ENCODE data around the gene AK5. TPM values are rescaled to one million over a fixed set of nuclear protein-coding genes. Genes with fewer than 3 reads are reported as not detected.

Gene AK5
- total and polyA plus RNA-seq, 2 of the 13 experiments (the other 11 are each of a cell fraction or from before 2014, with no cell fraction given) = not detected

DNA sequence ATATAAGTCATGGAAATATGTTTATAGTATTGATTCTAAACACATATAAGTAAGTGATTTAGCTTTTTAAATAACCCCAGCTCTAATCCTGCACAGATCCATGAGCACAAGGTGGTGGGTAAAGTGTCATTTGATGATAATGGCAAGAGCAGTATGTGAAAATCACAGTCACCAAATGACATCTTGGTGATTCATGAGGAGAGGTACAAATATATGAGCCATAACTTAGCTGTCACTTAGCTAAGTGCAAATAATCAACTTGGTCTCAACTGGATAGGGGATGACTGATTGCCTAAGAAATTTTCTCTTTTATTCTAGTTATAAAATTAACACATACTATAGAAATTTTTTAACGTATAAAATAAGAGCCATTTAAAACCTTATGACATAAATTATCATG is 202.5 kb downstream of the AK5 start:
- DNase-seq (ENCODE audit: low spot score) (no peak), ATAC-seq (no peak), FAIRE-seq (no peak)
- ChIA-PET POLR2A (no interaction called here), CTCF (ENCODE audit: low intra/inter-chr PET ratio, low total read pairs) (no interaction called here)
- Histone ChIP-seq H3K9me3 (ENCODE audit: low read length) (no peaks in the 10 kb centered on the region), H2AFZ (ENCODE audit: low read length) (no peak overlapping the region), H3K4me2 (ENCODE audit: low read depth, low read length) (no peak overlapping the region), H3K9ac (ENCODE audit: insufficient read depth, low read depth, low read length) (no peak overlapping the region), H3K27ac (ENCODE audit: extremely low read length, insufficient read depth, low read length) (no peak overlapping the region), H3K27me3 (ENCODE audit: control insufficient read depth in 1 of 2, insufficient read depth in 2 of 2, low read length in 2 of 2) (0 out of 5 replicates have a peak, but pooled peaks cover 0 to 3% of the 10 kb centered on the region in 2 experiments), H3K79me2 (ENCODE audit: insufficient read depth, low read length) (no peaks in the 10 kb centered on the region), H3K4me3 (replicated peaks in 1 of 3; ENCODE audit: insufficient read depth in 1 of 3, low read depth in 2 of 3, low read length in 3 of 3) (no peak overlapping the region), H4K20me1 (ENCODE audit: insufficient read depth, low read length) (no peaks in the 10 kb centered on the region), H3K4me1 (ENCODE audit: insufficient read depth, low read length) (no peaks in the 10 kb centered on the region), H3K36me3 (replicated peaks in 1 of 2; ENCODE audit: control insufficient read depth in 1 of 2, insufficient read depth in 2 of 2, low read length in 2 of 2) (no peaks in the 10 kb centered on the region)
- no TSS peak for BruUV-seq (replicated peaks)
- TF ChIP-seq, protein P1, sequence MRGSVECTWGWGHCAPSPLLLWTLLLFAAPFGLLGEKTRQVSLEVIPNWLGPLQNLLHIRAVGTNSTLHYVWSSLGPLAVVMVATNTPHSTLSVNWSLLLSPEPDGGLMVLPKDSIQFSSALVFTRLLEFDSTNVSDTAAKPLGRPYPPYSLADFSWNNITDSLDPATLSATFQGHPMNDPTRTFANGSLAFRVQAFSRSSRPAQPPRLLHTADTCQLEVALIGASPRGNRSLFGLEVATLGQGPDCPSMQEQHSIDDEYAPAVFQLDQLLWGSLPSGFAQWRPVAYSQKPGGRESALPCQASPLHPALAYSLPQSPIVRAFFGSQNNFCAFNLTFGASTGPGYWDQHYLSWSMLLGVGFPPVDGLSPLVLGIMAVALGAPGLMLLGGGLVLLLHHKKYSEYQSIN (CRISPR knock-in tag; IDR thresholded peaks at IDR 0.05; ENCODE audit: borderline replicate concordance) = no peak
- TF ChIP-seq ZKSCAN8 (CRISPR knock-in tag; IDR thresholded peaks at IDR 0.05; ENCODE audit: borderline replicate concordance) (no peak), ZNF367 (CRISPR knock-in tag; IDR thresholded peaks at IDR 0.05; ENCODE audit: borderline replicate concordance) (no peak), MAX (IDR thresholded peaks at IDR 0.05) (no peak), ZNF607 (CRISPR knock-in tag; IDR thresholded peaks at IDR 0.05; ENCODE audit: borderline replicate concordance) (no peak)
- in situ Hi-C loops (cut with HindIII; ENCODE audit: extremely low pct_ligation_motif_present, low pct_unique_long_range_greater_than_20kb) (no loop called here), intact Hi-C loops (cut with micrococcal nuclease; ENCODE audit: unreplicated experiment) (no loop called here)
- 0% methylated on average over 1 of the region's 1 CpG for WGBS (ENCODE audit: low lambda C conversion rate)

GRCh38 chr1:77484926-77485325 is 203.1 kb downstream of the AK5 start:
- Histone ChIP-seq H3K27me3 (ENCODE audit: control insufficient read depth in 1 of 2, insufficient read depth in 2 of 2, low read length in 2 of 2) (0 out of 5 replicates have a peak, but pooled peaks cover 0 to 3% of the 10 kb centered on the region in 2 experiments), H3K79me2 (ENCODE audit: insufficient read depth, low read length) (no peaks in the 10 kb centered on the region), H3K9me3 (ENCODE audit: low read length) (no peaks in the 10 kb centered on the region), H3K4me1 (ENCODE audit: insufficient read depth, low read length) (no peaks in the 10 kb centered on the region), H3K27ac (ENCODE audit: extremely low read length, insufficient read depth, low read length) (no peak overlapping the region), H4K20me1 (ENCODE audit: insufficient read depth, low read length) (no peaks in the 10 kb centered on the region), H2AFZ (ENCODE audit: low read length) (no peak overlapping the region), H3K4me3 (replicated peaks in 1 of 3; ENCODE audit: insufficient read depth in 1 of 3, low read depth in 2 of 3, low read length in 3 of 3) (no peak overlapping the region), H3K36me3 (replicated peaks in 1 of 2; ENCODE audit: control insufficient read depth in 1 of 2, insufficient read depth in 2 of 2, low read length in 2 of 2) (no peaks in the 10 kb centered on the region), H3K9ac (ENCODE audit: insufficient read depth, low read depth, low read length) (no peak overlapping the region), H3K4me2 (ENCODE audit: low read depth, low read length) (no peak overlapping the region)
- DNase-seq (ENCODE audit: low spot score) (no peak), ATAC-seq (no peak), FAIRE-seq (no peak)
- ChIA-PET POLR2A (no interaction called here), CTCF (ENCODE audit: low intra/inter-chr PET ratio, low total read pairs) (no interaction called here)
- in situ Hi-C loops (cut with HindIII; ENCODE audit: extremely low pct_ligation_motif_present, low pct_unique_long_range_greater_than_20kb) (no loop called here), intact Hi-C loops (cut with micrococcal nuclease; ENCODE audit: unreplicated experiment) (no loop called here)
- TF ChIP-seq YEATS4 (CRISPR knock-in tag; IDR thresholded peaks at IDR 0.05; ENCODE audit: borderline replicate concordance) (no peak), ZNF468 (CRISPR knock-in tag; IDR thresholded peaks at IDR 0.05) (no peak), ZNF235 (CRISPR knock-in tag; IDR thresholded peaks at IDR 0.05; ENCODE audit: borderline replicate concordance) (no peak)
- no TSS peak for BruUV-seq (replicated peaks)
- 0% methylated on average over 2 of the region's 2 CpGs for WGBS (ENCODE audit: low lambda C conversion rate)
